Measurements from ENCODE around the gene GATA5. TPM values are rescaled to one million over a fixed set of nuclear protein-coding genes. Genes with fewer than 3 reads are reported as not detected.

GATA5 gene
- total RNA-seq, 1 donor from 2014 or later: not detected

GRCh38 chr20:62489186-62489931 lies 13.6 kb upstream of the GATA5 start:
- no peak overlapping the region for H2AFZ ChIP-seq (ENCODE audit: low read depth, low read length)
- no peaks in the 10 kb centered on the region for H3K36me3 ChIP-seq (ENCODE audit: insufficient read depth, low read length)
- Mint-ChIP-seq H3K36me3 (ENCODE audit: low read depth, unreplicated experiment) (no peaks in the 10 kb centered on the region), H3K4me3 (ENCODE audit: unreplicated experiment) (no peak overlapping the region), H3K9me3 (ENCODE audit: unreplicated experiment) (peaks cover 7% of the 10 kb centered on the region), H3K27me3 (ENCODE audit: low read depth, unreplicated experiment) (peaks cover 44% of the 10 kb centered on the region), H3K27ac (ENCODE audit: unreplicated experiment) (no peak overlapping the region), H3K4me1 (ENCODE audit: low read depth, unreplicated experiment) (no peaks in the 10 kb centered on the region)
- DNase-seq (ENCODE audit: low read depth): no peak
- H3K27me3 ChIP-seq (ENCODE audit: insufficient read depth, low read length): peaks cover 49% of the 10 kb centered on the region
- H3K4me3 ChIP-seq (ENCODE audit: insufficient read depth, low read depth, low read length): no peak overlapping the region
- FAIRE-seq: no peak
- no peaks in the 10 kb centered on the region for H4K20me1 ChIP-seq (ENCODE audit: insufficient read depth, low read length)
- H3K4me1 ChIP-seq (ENCODE audit: insufficient read depth, low read length): no peaks in the 10 kb centered on the region
- no peak for TF ChIP-seq EZH2 (IDR thresholded peaks at IDR 0.05; ENCODE audit: insufficient read depth, low read length)
- TF ChIP-seq, protein P1, sequence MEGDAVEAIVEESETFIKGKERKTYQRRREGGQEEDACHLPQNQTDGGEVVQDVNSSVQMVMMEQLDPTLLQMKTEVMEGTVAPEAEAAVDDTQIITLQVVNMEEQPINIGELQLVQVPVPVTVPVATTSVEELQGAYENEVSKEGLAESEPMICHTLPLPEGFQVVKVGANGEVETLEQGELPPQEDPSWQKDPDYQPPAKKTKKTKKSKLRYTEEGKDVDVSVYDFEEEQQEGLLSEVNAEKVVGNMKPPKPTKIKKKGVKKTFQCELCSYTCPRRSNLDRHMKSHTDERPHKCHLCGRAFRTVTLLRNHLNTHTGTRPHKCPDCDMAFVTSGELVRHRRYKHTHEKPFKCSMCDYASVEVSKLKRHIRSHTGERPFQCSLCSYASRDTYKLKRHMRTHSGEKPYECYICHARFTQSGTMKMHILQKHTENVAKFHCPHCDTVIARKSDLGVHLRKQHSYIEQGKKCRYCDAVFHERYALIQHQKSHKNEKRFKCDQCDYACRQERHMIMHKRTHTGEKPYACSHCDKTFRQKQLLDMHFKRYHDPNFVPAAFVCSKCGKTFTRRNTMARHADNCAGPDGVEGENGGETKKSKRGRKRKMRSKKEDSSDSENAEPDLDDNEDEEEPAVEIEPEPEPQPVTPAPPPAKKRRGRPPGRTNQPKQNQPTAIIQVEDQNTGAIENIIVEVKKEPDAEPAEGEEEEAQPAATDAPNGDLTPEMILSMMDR (IDR thresholded peaks at IDR 0.05; ENCODE audit: insufficient read depth, low read depth, low read length): no peak
- H3K9me3 ChIP-seq (ENCODE audit: insufficient read depth, low read depth, low read length): no peaks in the 10 kb centered on the region
- no peak overlapping the region for H3K27ac ChIP-seq (ENCODE audit: low read depth, low read length)
- no peaks in the 10 kb centered on the region for H3K79me2 ChIP-seq (ENCODE audit: insufficient read depth, low read length)
- no peak overlapping the region for H3K9ac ChIP-seq (ENCODE audit: low read length)
- no peak overlapping the region for H3K4me2 ChIP-seq (ENCODE audit: low read length)

- no peak for DNase-seq (ENCODE audit: low read depth)
- FAIRE-seq: no peak
- Mint-ChIP-seq H3K4me3 (ENCODE audit: unreplicated experiment) (no peak overlapping the region), H3K9me3 (ENCODE audit: unreplicated experiment) (peaks cover 7% of the 10 kb centered on the region), H3K27me3 (ENCODE audit: low read depth, unreplicated experiment) (peaks cover 46% of the 10 kb centered on the region), H3K4me1 (ENCODE audit: low read depth, unreplicated experiment) (peaks cover under 1% of the 10 kb centered on the region), H3K27ac (ENCODE audit: unreplicated experiment) (peak overlapping the region; percentile 67), H3K36me3 (ENCODE audit: low read depth, unreplicated experiment) (no peaks in the 10 kb centered on the region)
- H3K4me2 ChIP-seq (ENCODE audit: low read length): no peak overlapping the region
- no peak overlapping the region for H3K27ac ChIP-seq (ENCODE audit: low read depth, low read length)
- no peaks in the 10 kb centered on the region for H3K36me3 ChIP-seq (ENCODE audit: insufficient read depth, low read length)
- H3K79me2 ChIP-seq (ENCODE audit: insufficient read depth, low read length): no peaks in the 10 kb centered on the region
- no peak overlapping the region for H3K4me3 ChIP-seq (ENCODE audit: insufficient read depth, low read depth, low read length)
- H3K4me1 ChIP-seq (ENCODE audit: insufficient read depth, low read length): no peaks in the 10 kb centered on the region
- no peak overlapping the region for H3K9ac ChIP-seq (ENCODE audit: low read length)
- peaks cover 53% of the 10 kb centered on the region for H3K27me3 ChIP-seq (ENCODE audit: insufficient read depth, low read length)
- TF ChIP-seq, protein P1 (IDR thresholded peaks at IDR 0.05; ENCODE audit: insufficient read depth, low read depth, low read length): no peak
- TF ChIP-seq EZH2 (IDR thresholded peaks at IDR 0.05; ENCODE audit: insufficient read depth, low read length): no peak
- no peaks in the 10 kb centered on the region for H4K20me1 ChIP-seq (ENCODE audit: insufficient read depth, low read length)
- no peaks in the 10 kb centered on the region for H3K9me3 ChIP-seq (ENCODE audit: insufficient read depth, low read depth, low read length)
- no peak overlapping the region for H2AFZ ChIP-seq (ENCODE audit: low read depth, low read length)
These were observed 12.7 kb upstream of the GATA5 start for GRCh38 chr20:62488470-62488869.
